GM18498 (cell line): ENCODE data around the gene GRM5.
"Not testable (repeated sequence)": the region's sequence is repeated elsewhere in the genome, so short reads cannot be mapped to it uniquely, and the experiment has no call there.

ENCODE experiments used
- ATAC-seq: cut with Tn5 transposase; IDR thresholded peaks from one replicate; pipeline ENCODE4 v1.9.1; 2021; ENCODE audit warnings: mild to moderate bottlenecking, moderate library complexity; ENCODE audit not compliant: unreplicated experiment

GRM5 gene

GRCh38 chr11:88975441-88975840 is 90.3 kb downstream of the GRM5 start:
- ATAC-seq, result not testable (repeated sequence)

- no peak for ATAC-seq
These were observed 93.6 kb downstream of the GRM5 start for GRCh38 chr11:88972210-88972609.

- ATAC-seq, result not testable (repeated sequence)
These were observed 104.2 kb downstream of the GRM5 start for GRCh38 chr11:88961621-88962020.

- ATAC-seq, result not testable (repeated sequence)
These were observed 105.9 kb downstream of the GRM5 start for GRCh38 chr11:88959857-88960256.

- ATAC-seq, result peak; percentile 61
These were observed 114.8 kb downstream of the GRM5 start for GRCh38 chr11:88950975-88951374.

- ATAC-seq, result not testable (repeated sequence)
These were observed 116.9 kb downstream of the GRM5 start for GRCh38 chr11:88948908-88949307.

- ATAC-seq, result peak; percentile 83
These were observed 117.8 kb downstream of the GRM5 start for GRCh38 chr11:88947843-88948572.

GRCh38 chr11:88929665-88930064 is 136.1 kb downstream of the GRM5 start:
- ATAC-seq, result not testable (repeated sequence)

GRCh38 chr11:88917065-88917464 is 148.7 kb downstream of the GRM5 start:
- ATAC-seq, result not testable (repeated sequence)

- no peak for ATAC-seq
These were observed 156.3 kb downstream of the GRM5 start for GRCh38 chr11:88909500-88909899.

GRCh38 chr11:88901436-88901835 is 164.3 kb downstream of the GRM5 start:
- not testable (repeated sequence) for ATAC-seq

GRCh38 chr11:88888855-88889254 is 176.9 kb downstream of the GRM5 start:
- ATAC-seq, result not testable (repeated sequence)

- ATAC-seq, result peak; percentile 85
These were observed 179.0 kb downstream of the GRM5 start for GRCh38 chr11:88886796-88887195.

- ATAC-seq, result not testable (repeated sequence)
These were observed 183.0 kb downstream of the GRM5 start for GRCh38 chr11:88882800-88883199.

- ATAC-seq, result no peak
These were observed 204.2 kb downstream of the GRM5 start for GRCh38 chr11:88861618-88862017.

GRCh38 chr11:88860431-88860830 is 205.4 kb downstream of the GRM5 start:
- not testable (repeated sequence) for ATAC-seq

GRCh38 chr11:88853963-88854362 is 211.8 kb downstream of the GRM5 start:
- ATAC-seq, result not testable (repeated sequence)

- ATAC-seq, result not testable (repeated sequence)
These were observed 214.2 kb downstream of the GRM5 start for GRCh38 chr11:88851547-88851946.

GRCh38 chr11:88849773-88850172 is 216.0 kb downstream of the GRM5 start:
- not testable (repeated sequence) for ATAC-seq

GRCh38 chr11:88849368-88849767 is 216.4 kb downstream of the GRM5 start:
- ATAC-seq, result no peak

- ATAC-seq, result not testable (repeated sequence)
These were observed 219.5 kb downstream of the GRM5 start for GRCh38 chr11:88846266-88846665.

- ATAC-seq, result not testable (repeated sequence)
These were observed 220.8 kb downstream of the GRM5 start for GRCh38 chr11:88844941-88845340.
